ENCODE measurements around the gene ZNF436. TPM values are rescaled to one million over a fixed set of nuclear protein-coding genes. Genes with fewer than 3 reads are reported as not detected.

Gene ZNF436
- total RNA-seq, 4 donors from 2014 or later, result 6.0 to 7.1 (median 6.8) TPM

DNA sequence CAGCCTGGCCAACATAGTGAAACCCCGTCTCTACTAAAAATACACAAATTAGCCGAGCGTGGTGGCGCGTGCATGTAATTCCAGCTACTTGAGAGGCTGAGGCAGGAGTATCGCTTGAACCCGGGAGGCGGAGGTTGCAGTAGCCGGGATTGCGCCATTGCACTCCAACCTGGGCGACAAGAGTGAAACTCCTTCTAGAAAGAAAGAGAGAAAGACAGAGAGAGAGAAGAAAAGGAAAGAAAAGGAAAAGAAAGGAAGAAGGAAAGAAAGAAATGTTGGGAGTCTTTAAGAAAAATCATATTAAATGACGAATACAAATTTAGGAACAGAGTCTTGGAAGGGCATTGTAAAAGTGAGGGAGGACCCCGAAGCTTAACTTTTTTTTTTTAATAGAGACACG, 23.7 kb downstream of the ZNF436 start:
- Histone ChIP-seq H3K9me3 (no peaks in the 10 kb centered on the region), H3K4me3 (no peak overlapping the region), H3K27ac (no peak overlapping the region), H3K4me1 (peaks cover 22 to 25% of the 10 kb centered on the region in 2 donors), H3K27me3 (no peaks in the 10 kb centered on the region), H3K36me3 (no peaks in the 10 kb centered on the region)
- ATAC-seq (no peak), DNase-seq (no peak)
- in situ Hi-C loops (cut with MboI; ENCODE audit: low sequenced_read_pairs in 4 of 4), result loop anchor here in 1 of 4 donors (10.0 kb wide), 1 partner anchor 59 kb away; no protein-coding TSS in a partner anchor
- no peak for TF ChIP-seq POLR2A (IDR thresholded peaks at IDR 0.05)
- TF ChIP-seq, protein P1, sequence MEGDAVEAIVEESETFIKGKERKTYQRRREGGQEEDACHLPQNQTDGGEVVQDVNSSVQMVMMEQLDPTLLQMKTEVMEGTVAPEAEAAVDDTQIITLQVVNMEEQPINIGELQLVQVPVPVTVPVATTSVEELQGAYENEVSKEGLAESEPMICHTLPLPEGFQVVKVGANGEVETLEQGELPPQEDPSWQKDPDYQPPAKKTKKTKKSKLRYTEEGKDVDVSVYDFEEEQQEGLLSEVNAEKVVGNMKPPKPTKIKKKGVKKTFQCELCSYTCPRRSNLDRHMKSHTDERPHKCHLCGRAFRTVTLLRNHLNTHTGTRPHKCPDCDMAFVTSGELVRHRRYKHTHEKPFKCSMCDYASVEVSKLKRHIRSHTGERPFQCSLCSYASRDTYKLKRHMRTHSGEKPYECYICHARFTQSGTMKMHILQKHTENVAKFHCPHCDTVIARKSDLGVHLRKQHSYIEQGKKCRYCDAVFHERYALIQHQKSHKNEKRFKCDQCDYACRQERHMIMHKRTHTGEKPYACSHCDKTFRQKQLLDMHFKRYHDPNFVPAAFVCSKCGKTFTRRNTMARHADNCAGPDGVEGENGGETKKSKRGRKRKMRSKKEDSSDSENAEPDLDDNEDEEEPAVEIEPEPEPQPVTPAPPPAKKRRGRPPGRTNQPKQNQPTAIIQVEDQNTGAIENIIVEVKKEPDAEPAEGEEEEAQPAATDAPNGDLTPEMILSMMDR (IDR thresholded peaks at IDR 0.05 in 4 of 5, conservative IDR thresholded peaks at IDR 0.05 in 1 of 5), result no peak
- intact Hi-C loops (cut with DNase I; ENCODE audit: low total_unique reads), result loop anchor here (10.0 kb wide), 1 partner anchor 209 kb away; the partner anchor contains the start of gene ID3

DNA sequence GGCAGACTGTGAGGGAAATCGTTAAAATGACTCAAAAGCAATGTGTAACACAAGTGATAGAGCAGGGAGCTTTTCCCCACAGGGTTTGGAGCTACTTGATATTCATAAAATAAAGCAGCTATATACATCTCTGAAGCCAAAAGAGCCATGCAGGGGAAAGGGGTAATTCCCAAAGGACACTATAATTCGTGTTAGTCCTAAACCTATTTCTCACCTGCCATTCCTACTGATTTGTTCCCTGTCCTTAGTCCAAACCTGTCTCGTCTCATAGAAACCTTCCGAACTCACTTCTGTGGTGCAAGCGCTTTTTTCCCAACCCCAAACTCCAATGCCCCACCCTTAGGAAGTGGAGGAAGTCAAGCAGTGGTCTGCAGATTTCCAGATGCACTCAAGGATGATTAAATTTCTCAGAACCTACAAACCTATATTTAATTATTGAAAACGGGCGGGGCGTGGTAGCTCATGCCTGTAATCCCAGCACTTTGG, 24.6 kb downstream of the ZNF436 start:
- Histone ChIP-seq H3K27ac (peak overlapping the region; percentile 88 to 96 (median 95)), H3K36me3 (no peaks in the 10 kb centered on the region), H3K9me3 (no peaks in the 10 kb centered on the region), H3K27me3 (no peaks in the 10 kb centered on the region), H3K4me3 (peak overlapping the region; percentile 67 to 86 (median 76)), H3K4me1 (peaks cover 31 to 33% of the 10 kb centered on the region in 2 donors)
- TF ChIP-seq, protein P1 (IDR thresholded peaks at IDR 0.05 in 4 of 5, conservative IDR thresholded peaks at IDR 0.05 in 1 of 5), result no peak
- no peak for TF ChIP-seq POLR2A (IDR thresholded peaks at IDR 0.05)
- DNase-seq, result no peak
- in situ Hi-C loops (cut with MboI; ENCODE audit: low sequenced_read_pairs in 4 of 4), result loop anchor here in 1 of 4 donors (10.0 kb wide), 1 partner anchor 60 kb away; no protein-coding TSS in a partner anchor
- intact Hi-C loops (cut with DNase I; ENCODE audit: low total_unique reads), result loop anchor here (1.0 to 10.0 kb wide), 4 partner anchors 23 to 346 kb away; partner anchors contain the start of genes ASAP3, ID3 and RPL11
- no peak for ATAC-seq

DNA sequence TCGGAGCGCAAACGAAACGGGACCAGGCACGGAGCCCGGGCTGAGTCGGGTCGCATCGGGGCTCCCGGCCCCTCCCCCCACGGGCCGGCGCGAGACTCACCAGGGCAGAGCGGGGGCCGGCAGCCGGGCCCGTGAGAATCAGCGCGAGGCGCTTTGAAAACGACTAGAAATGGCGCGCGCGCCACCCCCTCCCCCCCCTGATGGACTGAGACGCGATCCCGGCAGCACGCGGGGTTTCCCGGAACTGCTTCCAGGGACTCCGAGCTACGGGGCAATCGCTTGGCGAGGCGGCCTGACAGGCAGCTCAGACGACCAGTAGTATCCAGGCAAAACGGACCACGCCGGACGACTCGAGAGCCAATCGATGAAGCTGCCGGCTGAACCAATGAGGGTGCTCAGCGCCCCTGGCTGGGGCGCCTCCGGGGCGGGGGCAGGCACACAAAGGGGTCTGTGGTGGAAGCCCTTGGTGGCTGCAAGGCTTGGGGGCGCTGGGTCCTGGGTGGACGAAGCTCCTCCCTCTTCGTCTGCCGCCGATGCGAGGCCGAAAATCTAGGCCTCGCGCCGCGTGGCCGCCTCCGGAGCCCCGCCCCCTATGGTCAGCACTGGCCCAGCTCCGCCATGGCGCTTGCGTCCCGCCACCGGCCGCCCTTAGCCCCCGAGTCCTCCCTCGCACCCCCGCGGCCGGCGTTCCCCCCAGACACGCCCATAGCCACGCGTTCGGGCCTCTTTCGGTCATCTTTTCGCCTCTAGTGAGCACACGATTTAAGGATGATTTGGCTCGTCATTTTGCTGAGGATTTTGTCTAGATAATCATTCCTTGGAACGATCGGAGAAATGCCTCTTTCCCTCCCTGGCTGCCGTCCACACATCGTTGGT, 25.3 kb downstream of the ZNF436 start, which contains the start of gene HNRNPR:
HNRNPR (minus strand) TSS at position 174 of the 876 bp plus-strand sequence. CDS start 3,276 bp downstream, outside the sequence.
- DNase-seq, result peak; percentile 100
- intact Hi-C loops (cut with DNase I; ENCODE audit: low total_unique reads), result loop anchor here (1.0 to 10.0 kb wide), 4 partner anchors 24 to 347 kb away; partner anchors contain the start of genes ASAP3, ID3 and RPL11
- Histone ChIP-seq H3K4me3 (peak within 1 kb of the TSS; percentile 67 to 86 (median 76)), H3K27me3 (no peaks in the 10 kb centered on the region), H3K36me3 (no peaks in the 10 kb centered on the region), H3K27ac (peak within 1 kb of the TSS; percentile 88 to 96 (median 95)), H3K4me1 (peaks cover 37 to 40% of the 10 kb centered on the region in 2 donors), H3K9me3 (no peaks in the 10 kb centered on the region)
- TF ChIP-seq POLR2A (IDR thresholded peaks at IDR 0.05), result peak; percentile 91 to 93
- TF ChIP-seq, protein P1 (IDR thresholded peaks at IDR 0.05 in 4 of 5, conservative IDR thresholded peaks at IDR 0.05 in 1 of 5), result peak in 2 of 5 experiments; percentile 29 to 37
- in situ Hi-C loops (cut with MboI; ENCODE audit: low sequenced_read_pairs in 4 of 4), result loop anchor here in 1 of 4 donors (10.0 kb wide), 1 partner anchor 60 kb away; no protein-coding TSS in a partner anchor
- peak; percentile 97 to 99 for ATAC-seq

DNA sequence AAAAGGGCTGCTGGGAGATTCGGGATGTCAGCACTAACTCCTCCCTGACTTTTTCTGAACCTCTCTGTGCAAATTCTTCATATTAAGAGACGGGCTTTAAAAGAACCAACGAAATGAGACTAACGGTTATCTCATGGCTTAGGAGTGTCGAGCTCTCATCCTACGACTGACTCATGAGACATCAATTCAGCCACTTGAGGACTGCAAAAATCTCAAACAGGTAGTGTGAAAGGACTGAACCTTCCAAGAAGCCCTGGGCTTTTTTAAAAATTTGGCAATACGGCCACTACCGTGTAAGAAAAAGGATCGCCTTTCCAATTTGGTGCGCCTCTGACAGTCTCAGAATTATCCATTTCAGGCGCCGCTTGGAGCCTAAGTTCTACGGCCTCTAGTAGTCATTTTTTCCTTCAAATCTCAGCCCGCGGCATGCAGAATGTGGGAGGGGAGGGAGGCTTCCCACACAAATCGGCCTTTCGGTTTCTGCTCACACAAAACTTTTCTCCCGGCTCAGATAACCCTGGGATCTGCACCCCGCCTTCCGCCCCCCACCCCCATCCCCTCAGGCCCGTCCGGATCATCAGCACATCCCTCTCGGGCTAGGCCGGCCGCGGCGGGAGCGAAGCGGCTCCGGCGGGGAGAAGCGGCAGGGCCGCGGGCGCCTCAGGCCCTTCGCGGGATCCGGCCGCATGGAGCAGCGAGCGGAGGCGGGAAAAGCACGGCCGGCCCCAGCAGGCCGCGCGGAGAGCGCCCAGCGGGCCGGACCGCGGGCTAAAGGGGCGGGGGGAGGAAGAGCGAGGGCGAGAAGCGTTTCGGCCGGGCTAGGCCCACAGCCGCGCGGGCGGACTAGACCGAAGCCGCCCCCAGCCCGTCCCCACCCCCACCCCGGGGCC, 26.2 kb downstream of the ZNF436 start:
- ATAC-seq, result peak; percentile 48 to 60
- intact Hi-C loops (cut with DNase I; ENCODE audit: low total_unique reads), result loop anchor here (1.0 to 10.0 kb wide), 5 partner anchors 25 to 348 kb away; partner anchors contain the start of genes ASAP3, ID3 and RPL11
- DNase-seq, result no peak
- Histone ChIP-seq H3K9me3 (no peaks in the 10 kb centered on the region), H3K4me1 (peaks cover 46% of the 10 kb centered on the region in 2 donors), H3K27me3 (no peaks in the 10 kb centered on the region), H3K36me3 (no peaks in the 10 kb centered on the region), H3K4me3 (peak overlapping the region; percentile 67 to 86 (median 76)), H3K27ac (peak overlapping the region; percentile 88 to 96 (median 95))
- no peak for TF ChIP-seq POLR2A (IDR thresholded peaks at IDR 0.05)
- TF ChIP-seq, protein P1 (IDR thresholded peaks at IDR 0.05 in 4 of 5, conservative IDR thresholded peaks at IDR 0.05 in 1 of 5), result no peak
- in situ Hi-C loops (cut with MboI; ENCODE audit: low sequenced_read_pairs in 4 of 4), result loop anchor here in 1 of 4 donors (10.0 kb wide), 1 partner anchor 61 kb away; no protein-coding TSS in a partner anchor
